T-helper 2 cell treated with Interferon-gamma antibody and Interleukin-4, amounts not matched to agents 5 μg/mL and 100 μg/mL, for 36 hours (primary cell): Measurements from ENCODE around the gene BFSP1.

Experiments used
- DNase-seq: peaks from one replicate; pipeline ENCODE4 v3.0.0; 2021; ENCODE audit warnings: low spot score
- H3K27ac Mint-ChIP-seq: one replicate; pipeline ENCODE4 v1.8.0; 2021; ENCODE audit warnings: mild to moderate bottlenecking, mixed read lengths
- H3K27me3 Mint-ChIP-seq: one replicate; pipeline ENCODE4 v1.8.0; 2021; ENCODE audit warnings: low read depth, mixed read lengths
- H3K36me3 Mint-ChIP-seq: one replicate; pipeline ENCODE4 v1.8.0; 2021; ENCODE audit warnings: low read depth, mixed read lengths
- H3K4me1 Mint-ChIP-seq: one replicate; pipeline ENCODE4 v1.8.0; 2021; ENCODE audit warnings: low read depth, mixed read lengths
- H3K4me3 Mint-ChIP-seq: one replicate; pipeline ENCODE4 v1.8.0; 2022; ENCODE audit warnings: mild to moderate bottlenecking, moderate library complexity, mixed read lengths
- H3K9me3 Mint-ChIP-seq: one replicate; pipeline ENCODE4 v1.8.0; 2021; ENCODE audit warnings: mixed read lengths

BFSP1 gene

DNA sequence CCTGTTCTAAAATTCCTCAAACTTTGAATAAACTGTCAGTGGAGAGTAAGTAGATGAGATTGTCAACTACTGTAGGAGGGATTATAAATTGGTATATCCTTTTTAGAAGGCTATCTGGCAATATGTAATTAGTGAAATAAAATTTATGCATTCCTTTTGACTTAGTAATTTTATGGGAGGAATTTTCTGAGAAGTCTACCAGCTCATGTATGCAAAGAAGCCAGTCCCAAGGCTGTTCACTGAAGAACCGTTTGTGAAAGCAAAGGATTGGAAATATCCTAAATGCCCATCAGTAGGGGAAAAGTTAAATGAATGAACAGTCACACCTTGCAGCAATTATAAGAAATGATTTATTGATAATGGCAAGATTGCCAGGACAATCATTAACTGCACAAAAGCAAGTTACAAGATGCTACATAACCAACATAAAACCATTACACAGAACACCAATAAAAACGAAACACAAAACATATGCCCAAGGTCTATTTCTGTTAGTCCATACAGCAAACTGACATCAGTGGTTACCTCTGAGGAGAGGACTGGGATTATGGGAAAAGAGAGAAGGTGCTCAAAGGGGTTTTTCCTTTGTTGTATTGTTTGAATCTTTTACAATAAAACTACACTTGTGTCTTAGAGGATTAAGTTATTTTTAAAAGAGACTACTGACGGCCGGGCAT lies 34.1 kb upstream of the BFSP1 start:
- H3K4me3 Mint-ChIP-seq, result no peak overlapping the region
- H3K27me3 Mint-ChIP-seq, result peaks cover 15% of the 10 kb centered on the region
- no peak for DNase-seq
- peaks cover 2% of the 10 kb centered on the region for H3K36me3 Mint-ChIP-seq
- no peaks in the 10 kb centered on the region for H3K9me3 Mint-ChIP-seq
- H3K4me1 Mint-ChIP-seq, result peaks cover 5% of the 10 kb centered on the region
- no peak overlapping the region for H3K27ac Mint-ChIP-seq

DNA sequence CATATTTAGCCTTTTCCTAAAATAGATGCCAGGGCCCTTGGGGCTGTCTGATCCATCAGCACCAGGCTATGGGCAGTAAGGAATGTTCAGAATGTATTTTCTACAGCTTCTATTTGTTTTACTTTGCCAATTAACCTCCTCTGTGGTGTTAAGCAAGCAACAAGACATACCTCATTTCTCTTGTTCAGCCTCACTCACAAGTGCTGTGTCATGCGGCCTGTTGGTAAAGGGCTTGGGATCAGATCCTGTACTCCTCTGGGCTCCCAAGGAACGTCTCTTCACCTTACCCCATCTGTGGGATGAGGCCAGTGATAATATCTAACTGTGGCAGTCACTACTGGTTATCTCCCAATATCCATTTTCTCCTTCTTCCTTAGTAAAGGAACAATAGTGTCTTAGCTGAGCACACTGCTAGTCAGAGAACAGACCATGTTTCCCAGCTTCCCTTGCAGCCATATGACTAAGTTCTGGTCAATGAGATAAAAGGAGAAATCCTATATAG lies 31.7 kb upstream of the BFSP1 start:
- H3K9me3 Mint-ChIP-seq, result no peaks in the 10 kb centered on the region
- H3K4me3 Mint-ChIP-seq, result no peak overlapping the region
- H3K27ac Mint-ChIP-seq, result no peak overlapping the region
- peaks cover 17% of the 10 kb centered on the region for H3K4me1 Mint-ChIP-seq
- DNase-seq, result no peak
- H3K27me3 Mint-ChIP-seq, result peaks cover 8% of the 10 kb centered on the region
- H3K36me3 Mint-ChIP-seq, result peaks cover 2% of the 10 kb centered on the region

DNA sequence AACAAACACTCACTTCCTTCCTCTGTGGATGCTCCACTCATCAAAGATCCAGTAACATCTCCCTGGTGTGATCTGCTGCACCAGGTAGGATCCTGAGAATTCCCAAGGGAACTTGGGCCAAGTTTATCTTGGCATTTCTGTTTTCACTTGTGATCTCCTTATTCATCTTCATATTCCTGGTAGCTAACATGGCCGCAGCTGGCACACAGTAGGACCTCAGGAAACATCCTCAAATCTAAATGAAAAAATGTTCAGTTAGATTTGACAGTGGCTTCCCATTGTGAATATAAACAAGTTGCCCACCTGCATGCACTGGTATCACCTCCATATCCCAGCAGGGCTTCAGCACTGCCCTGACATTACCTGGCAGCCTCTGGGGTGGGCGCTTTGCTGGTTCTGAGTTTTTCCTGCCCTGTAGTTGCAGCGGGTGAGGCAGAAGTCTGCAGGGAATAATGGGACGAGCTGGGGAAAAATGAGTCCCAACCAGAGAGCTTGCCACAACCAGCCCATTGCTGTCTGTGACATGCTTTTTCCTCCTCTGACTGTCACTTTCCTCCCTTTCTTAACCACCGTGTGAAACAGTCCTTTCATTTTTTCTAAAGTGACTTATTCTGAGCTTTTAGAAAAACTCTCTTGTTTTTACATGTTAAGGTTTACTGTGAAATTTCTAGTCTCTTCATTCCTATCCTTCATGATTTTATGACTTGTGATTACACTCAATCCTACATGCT lies 29.3 kb upstream of the BFSP1 start:
- H3K27ac Mint-ChIP-seq, result no peak overlapping the region
- peak; percentile 45 for DNase-seq

DNA sequence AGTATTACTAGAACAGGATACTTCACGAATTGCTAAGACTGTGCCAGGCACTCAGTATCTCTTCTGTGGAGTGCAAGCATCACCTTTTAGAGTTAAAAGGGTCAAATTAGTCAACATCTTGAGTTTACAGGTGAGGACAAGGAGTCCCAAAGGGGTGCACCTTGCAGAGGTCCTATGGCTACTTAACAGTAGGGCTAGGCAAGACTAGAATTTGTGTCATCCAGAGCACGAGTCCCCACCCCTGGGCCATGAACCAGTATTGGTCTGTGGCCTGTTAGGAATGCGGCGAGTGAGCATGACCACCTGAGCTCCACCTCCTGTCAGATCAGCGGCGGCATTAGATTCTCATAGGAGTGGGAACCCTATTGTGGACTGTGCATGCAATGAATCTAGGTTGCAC lies 28.2 kb upstream of the BFSP1 start:
- no peak for DNase-seq
- Mint-ChIP-seq H3K9me3 (no peaks in the 10 kb centered on the region), H3K27ac (no peak overlapping the region), H3K36me3 (no peaks in the 10 kb centered on the region), H3K27me3 (no peaks in the 10 kb centered on the region), H3K4me1 (peaks cover 15% of the 10 kb centered on the region), H3K4me3 (no peak overlapping the region)

More for the DNA sequence above, 29.3 kb upstream of the BFSP1 start:
- no peaks in the 10 kb centered on the region for H3K9me3 Mint-ChIP-seq
- H3K27me3 Mint-ChIP-seq, result peaks cover 4% of the 10 kb centered on the region
- H3K4me1 Mint-ChIP-seq, result peaks cover 17% of the 10 kb centered on the region
- no peak overlapping the region for H3K4me3 Mint-ChIP-seq
- peaks cover 2% of the 10 kb centered on the region for H3K36me3 Mint-ChIP-seq

DNA sequence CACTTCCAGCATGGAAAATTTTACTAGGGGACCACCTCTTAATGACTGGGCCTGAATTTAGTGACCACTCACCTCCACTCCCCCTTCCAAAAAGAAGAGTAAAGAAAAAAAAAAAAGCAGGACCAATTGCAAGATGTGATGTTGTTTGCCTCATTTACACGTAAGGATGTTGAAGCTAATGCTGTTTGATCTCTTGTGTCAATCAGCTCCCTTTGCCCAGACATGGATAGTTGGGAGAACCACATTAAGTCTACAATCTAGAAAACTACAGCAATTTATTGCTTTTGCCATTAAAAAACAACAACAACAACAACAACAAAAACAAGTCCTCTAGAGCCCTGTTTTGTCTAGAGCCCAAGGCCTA lies 27.7 kb upstream of the BFSP1 start:
- H3K4me3 Mint-ChIP-seq, result no peak overlapping the region
- DNase-seq, result no peak
- no peaks in the 10 kb centered on the region for H3K36me3 Mint-ChIP-seq
- no peaks in the 10 kb centered on the region for H3K9me3 Mint-ChIP-seq
- H3K27ac Mint-ChIP-seq, result peak overlapping the region; percentile 67
- H3K4me1 Mint-ChIP-seq, result peaks cover 15% of the 10 kb centered on the region
- no peaks in the 10 kb centered on the region for H3K27me3 Mint-ChIP-seq

DNA sequence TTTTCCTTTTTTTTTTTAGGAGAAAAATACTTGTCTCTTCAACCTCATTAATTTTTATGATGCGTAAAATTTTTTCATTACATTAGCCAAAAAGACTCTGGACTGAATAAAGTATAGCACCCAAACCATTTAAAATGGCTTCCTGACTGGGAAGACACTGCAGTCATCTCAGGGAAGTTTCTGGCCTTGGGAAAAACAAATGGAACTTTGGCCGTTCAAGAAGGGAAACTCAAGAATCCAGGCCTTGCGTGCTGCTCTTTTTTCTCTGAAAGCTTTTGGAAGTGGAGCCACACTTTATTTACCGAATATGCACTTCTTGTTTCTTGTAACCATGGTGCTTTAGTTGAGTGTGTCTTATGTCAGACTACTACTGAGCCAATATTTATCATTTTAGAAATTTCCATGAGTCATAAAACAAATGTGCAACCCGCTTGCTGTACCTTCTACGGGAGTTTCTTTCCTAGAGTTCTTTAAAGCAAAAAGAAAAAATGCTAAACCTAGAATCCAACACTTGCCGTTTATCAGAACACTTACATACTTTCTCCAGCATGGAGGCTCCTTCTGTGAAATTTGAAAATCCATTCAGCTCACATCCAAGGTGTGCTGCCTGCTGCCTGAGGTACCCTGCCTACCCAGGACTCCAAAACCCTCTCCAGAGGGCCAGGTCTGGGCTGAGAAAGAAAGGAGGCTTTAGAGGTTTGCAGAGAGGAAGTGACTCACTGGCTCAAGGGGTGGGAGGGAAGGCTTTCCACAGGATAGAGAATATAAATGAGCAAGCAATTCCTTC lies 27.2 kb upstream of the BFSP1 start:
- Mint-ChIP-seq H3K4me3 (no peak overlapping the region), H3K27me3 (no peaks in the 10 kb centered on the region), H3K27ac (peak overlapping the region; percentile 67), H3K36me3 (no peaks in the 10 kb centered on the region), H3K9me3 (no peaks in the 10 kb centered on the region), H3K4me1 (peaks cover 15% of the 10 kb centered on the region)
- DNase-seq, result peak; percentile 57

DNA sequence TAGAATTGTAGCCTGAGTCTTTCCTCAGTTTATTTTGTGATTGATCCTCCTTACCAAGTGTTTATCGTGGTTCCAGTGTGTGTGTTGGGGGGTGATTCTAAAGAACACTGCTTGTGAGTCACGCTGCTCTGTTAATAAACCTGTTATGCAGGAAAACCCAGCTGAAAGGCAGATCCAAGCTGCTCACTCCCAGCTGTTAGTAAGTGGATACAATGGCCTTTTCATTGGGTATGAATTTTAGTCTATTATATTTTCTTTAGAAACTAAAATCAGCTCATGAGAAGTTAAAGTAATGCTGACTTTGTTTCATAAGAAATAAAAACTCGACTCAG lies 26.5 kb upstream of the BFSP1 start:
- H3K4me1 Mint-ChIP-seq, result peaks cover 15% of the 10 kb centered on the region
- no peak overlapping the region for H3K4me3 Mint-ChIP-seq
- no peak for DNase-seq
- H3K27me3 Mint-ChIP-seq, result no peaks in the 10 kb centered on the region
- H3K9me3 Mint-ChIP-seq, result no peaks in the 10 kb centered on the region
- no peak overlapping the region for H3K27ac Mint-ChIP-seq
- no peaks in the 10 kb centered on the region for H3K36me3 Mint-ChIP-seq

DNA sequence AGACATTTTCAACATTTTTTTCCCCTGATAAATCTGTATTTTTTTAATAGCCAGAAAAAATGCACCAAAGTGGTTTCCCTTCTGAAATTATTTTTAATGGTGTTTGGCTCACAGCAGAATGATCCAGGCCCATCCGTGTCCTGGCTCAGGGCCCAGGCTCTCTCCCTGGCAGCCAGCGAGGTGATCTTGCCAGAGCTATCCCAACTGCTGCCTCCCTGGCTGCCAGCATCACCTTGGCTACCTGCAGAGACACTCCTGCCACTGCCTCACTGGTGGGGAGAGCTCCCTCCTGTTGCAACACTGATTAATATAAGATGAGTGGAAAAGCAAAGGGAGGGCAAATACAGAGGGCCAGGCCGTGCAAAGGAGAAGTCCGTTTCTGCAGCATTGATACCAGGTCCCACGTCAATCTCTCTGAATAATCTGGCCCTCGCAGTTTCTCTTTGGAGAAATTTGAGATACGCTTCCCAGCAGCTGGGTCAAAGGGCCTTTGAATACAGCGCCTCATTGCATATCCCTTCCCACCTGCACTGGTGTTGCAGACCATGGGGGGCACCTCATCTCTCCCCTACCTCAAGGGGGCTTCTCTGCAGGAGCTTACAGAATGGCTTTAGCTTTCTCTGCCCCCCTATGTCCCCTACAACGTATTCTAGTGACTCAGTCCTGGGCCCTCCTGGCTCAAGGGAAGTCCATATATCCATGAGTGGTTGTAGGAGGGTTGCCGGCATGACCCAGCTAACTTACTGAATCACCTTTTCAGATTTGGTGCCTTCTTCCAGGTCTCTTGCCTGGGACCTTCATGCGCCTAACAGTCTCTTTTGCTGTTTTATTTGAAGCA lies 25.9 kb upstream of the BFSP1 start:
- Mint-ChIP-seq H3K9me3 (no peaks in the 10 kb centered on the region), H3K27ac (no peak overlapping the region), H3K4me1 (peaks cover 15% of the 10 kb centered on the region), H3K27me3 (no peaks in the 10 kb centered on the region), H3K36me3 (no peaks in the 10 kb centered on the region), H3K4me3 (no peak overlapping the region)
- DNase-seq, result no peak

DNA sequence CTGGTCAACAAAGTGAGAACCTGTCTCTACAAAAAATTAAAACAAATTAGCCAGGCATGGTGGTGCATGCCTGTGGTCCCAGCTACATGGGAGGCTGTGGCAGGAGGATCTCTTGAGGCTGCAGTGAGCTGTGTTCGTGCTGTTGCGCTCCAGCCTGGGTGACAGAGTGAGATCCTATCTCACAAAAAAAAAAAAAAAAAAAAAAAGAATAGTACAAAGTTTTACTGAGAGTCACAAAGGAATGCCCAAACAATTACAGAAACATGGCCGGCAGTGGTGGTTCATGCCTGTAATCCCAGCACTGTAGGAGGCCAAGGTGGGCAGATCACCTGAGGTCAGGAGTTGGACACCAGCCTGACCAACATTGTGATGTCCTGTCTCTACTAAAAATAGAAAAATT lies 23.9 kb upstream of the BFSP1 start:
- H3K4me3 Mint-ChIP-seq, result no peak overlapping the region
- no peaks in the 10 kb centered on the region for H3K36me3 Mint-ChIP-seq
- no peak overlapping the region for H3K27ac Mint-ChIP-seq
- no peaks in the 10 kb centered on the region for H3K27me3 Mint-ChIP-seq
- H3K9me3 Mint-ChIP-seq, result no peaks in the 10 kb centered on the region
- H3K4me1 Mint-ChIP-seq, result peaks cover 11% of the 10 kb centered on the region
- DNase-seq, result no peak

DNA sequence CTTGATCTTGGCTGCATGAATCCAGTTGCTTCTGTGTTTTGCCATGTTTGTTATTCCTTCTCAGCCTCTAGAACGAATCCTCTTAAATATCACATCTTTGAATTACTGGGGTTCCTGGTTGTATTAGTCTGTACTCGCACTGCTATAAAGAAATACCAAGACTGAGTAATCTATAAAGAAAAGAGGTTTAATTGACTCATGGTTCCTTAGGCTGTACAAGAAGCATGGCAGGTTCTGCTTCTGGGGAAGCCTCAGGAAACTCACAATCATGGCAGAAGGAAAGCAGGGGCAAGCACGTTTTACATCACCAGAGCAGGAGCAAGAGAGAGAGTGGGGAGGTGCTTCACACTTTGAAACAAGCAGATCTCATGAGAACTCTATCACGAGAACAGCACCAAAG lies 18.0 kb upstream of the BFSP1 start:
- Mint-ChIP-seq H3K4me1 (no peaks in the 10 kb centered on the region), H3K9me3 (no peaks in the 10 kb centered on the region), H3K27ac (no peak overlapping the region), H3K36me3 (no peaks in the 10 kb centered on the region), H3K27me3 (peaks cover 31% of the 10 kb centered on the region), H3K4me3 (no peak overlapping the region)
- DNase-seq, result no peak

DNA sequence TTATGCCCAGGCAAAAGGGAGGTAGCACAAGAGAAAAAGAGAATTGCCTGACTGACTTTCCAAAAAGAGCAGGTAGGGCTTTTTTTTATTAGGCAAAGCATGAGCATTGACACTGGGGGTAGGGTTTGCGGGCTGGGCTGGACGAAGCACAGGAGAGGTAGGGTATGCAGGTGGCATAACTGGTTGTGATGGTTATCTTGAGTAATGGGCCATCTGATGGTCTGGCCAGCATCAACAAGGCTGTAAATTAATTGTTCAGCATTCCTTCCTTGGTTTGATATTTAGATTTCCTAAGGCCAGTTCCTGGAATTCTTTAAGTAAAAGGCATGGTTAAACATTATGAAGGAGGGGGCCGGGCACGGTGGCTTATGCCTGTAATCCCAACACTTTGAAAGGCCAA lies 13.9 kb upstream of the BFSP1 start:
- Mint-ChIP-seq H3K36me3 (no peaks in the 10 kb centered on the region), H3K9me3 (no peaks in the 10 kb centered on the region), H3K4me1 (no peaks in the 10 kb centered on the region), H3K4me3 (no peak overlapping the region), H3K27ac (no peak overlapping the region), H3K27me3 (peaks cover 65% of the 10 kb centered on the region)
- no peak for DNase-seq

DNA sequence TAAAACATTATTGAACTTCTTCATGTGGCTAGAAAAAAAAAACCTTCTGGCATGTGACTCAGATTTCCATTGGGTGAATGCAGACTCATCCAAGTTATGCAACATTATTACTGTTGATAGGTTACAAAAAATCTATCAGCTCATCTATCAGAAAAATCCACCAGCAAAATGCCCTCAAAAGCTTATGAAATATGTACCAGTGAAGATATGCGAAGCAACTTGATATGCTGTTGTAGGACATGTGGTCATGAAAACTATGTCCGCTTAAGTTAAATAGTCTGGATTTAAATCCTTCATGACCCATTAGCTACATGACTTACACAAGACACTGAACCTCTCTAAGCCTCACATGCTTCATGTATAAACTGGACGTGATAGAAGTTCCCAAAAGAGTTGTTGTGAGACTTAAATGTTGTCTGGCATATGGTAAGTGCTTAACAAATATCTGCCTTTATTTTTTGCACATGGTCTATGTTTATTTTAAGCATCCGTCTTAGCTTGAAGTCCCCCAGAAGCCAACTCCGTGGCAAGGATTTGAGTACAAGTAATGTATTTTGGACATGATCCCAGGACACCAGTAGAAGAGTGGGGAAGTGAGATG lies 12.5 kb upstream of the BFSP1 start:
- DNase-seq, result no peak
- H3K27me3 Mint-ChIP-seq, result peaks cover 62% of the 10 kb centered on the region
- H3K27ac Mint-ChIP-seq, result no peak overlapping the region
- no peaks in the 10 kb centered on the region for H3K9me3 Mint-ChIP-seq
- H3K4me3 Mint-ChIP-seq, result no peak overlapping the region
- peaks cover 2% of the 10 kb centered on the region for H3K4me1 Mint-ChIP-seq
- H3K36me3 Mint-ChIP-seq, result no peaks in the 10 kb centered on the region

DNA sequence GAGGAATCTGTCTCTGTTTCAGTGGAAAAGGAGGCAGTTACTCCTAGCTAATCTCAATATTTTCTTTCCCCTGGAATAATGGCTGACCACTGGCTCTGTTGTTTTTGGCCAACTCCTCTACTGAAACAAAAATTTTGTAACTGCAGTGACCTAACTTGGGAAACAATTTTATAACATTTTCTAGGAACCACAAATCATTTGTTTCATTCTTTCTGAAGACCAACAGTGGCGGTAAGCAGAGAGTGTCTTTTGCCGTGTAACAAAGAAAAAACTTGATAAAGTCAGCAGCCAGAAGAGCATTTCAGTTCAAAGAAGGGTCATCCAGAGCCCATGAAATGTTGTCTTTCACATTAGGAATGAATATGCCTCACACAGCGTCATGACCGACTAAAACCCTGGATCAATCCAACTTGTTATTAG lies 11.8 kb upstream of the BFSP1 start:
- Mint-ChIP-seq H3K27me3 (peaks cover 62% of the 10 kb centered on the region), H3K27ac (no peak overlapping the region), H3K36me3 (no peaks in the 10 kb centered on the region), H3K4me3 (no peak overlapping the region), H3K9me3 (no peaks in the 10 kb centered on the region), H3K4me1 (peaks cover 5% of the 10 kb centered on the region)
- no peak for DNase-seq
